Suprapubic skin (tissue), 4 donors: ENCODE results near the gene NHLH1.

ENCODE experiments used
- EP300 ChIP-seq: sonication (generic); formaldehyde crosslinking; IDR thresholded peaks from one replicate; pipeline ENCODE4 v1.6.1; 2017; ENCODE audit warnings: antibody characterized with exemption
- POLR2A ChIP-seq, 2 donors: fragments of 450-650 bp; IDR thresholded peaks; one replicate each; pipeline ENCODE4 v1.6.1; 2017; ENCODE audit warnings: antibody characterized with exemption in 2 of 2, mild to moderate bottlenecking in 2 of 2, moderate library complexity in 2 of 2
- POLR2AphosphoS5 ChIP-seq, 3 donors: sonication (generic); formaldehyde crosslinking; IDR thresholded peaks; one replicate each; pipeline ENCODE4 v1.6.1; 2017; ENCODE audit warnings: antibody characterized with exemption in 3 of 3
- TF ChIP-seq, protein P1 (sequence below), 2 donors: fragments of 200-600 bp in 1 of 2; fragments of 450-650 bp in 1 of 2; sonication (generic) in 1 of 2; IDR thresholded peaks; one replicate each; pipeline ENCODE4 v1.5.1; 2016 to 2019; ENCODE audit warnings: antibody characterized with exemption in 2 of 2, mild to moderate bottlenecking in 1 of 2, moderate library complexity in 1 of 2

DNA sequence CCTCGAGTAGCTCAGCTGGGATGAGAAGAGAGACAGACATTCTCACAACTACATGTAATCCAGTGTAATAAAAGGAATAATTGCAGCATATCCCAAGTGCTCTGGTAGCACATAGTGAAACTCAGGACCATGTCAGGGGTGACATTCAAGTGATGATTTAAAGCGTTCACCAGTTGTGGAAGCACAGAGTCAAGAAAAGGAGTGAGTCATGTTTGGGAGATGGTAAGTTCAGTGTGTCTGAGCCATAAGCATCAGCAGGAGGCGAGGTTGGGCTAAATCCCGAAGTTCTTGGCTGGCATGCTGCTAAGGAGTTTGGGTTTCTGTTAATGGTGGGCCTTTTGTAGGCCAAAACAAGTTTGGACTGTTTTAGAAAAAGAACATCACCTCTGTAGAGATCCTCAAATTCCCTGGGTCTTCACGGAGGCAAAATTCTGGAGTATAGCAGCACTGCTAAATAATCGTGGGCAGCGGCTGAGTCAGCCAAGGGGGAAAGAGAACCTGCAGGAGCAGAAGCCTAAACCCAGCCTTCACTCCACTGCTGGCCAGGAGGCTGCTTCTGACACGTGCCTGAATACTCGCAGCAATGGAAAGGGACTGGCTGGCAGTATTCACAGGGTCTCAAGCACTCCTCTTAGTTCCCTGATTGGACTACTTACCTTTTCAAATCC is 7.2 kb upstream of the NHLH1 start:
- TF ChIP-seq, protein P1, sequence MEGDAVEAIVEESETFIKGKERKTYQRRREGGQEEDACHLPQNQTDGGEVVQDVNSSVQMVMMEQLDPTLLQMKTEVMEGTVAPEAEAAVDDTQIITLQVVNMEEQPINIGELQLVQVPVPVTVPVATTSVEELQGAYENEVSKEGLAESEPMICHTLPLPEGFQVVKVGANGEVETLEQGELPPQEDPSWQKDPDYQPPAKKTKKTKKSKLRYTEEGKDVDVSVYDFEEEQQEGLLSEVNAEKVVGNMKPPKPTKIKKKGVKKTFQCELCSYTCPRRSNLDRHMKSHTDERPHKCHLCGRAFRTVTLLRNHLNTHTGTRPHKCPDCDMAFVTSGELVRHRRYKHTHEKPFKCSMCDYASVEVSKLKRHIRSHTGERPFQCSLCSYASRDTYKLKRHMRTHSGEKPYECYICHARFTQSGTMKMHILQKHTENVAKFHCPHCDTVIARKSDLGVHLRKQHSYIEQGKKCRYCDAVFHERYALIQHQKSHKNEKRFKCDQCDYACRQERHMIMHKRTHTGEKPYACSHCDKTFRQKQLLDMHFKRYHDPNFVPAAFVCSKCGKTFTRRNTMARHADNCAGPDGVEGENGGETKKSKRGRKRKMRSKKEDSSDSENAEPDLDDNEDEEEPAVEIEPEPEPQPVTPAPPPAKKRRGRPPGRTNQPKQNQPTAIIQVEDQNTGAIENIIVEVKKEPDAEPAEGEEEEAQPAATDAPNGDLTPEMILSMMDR (IDR thresholded peaks at IDR 0.05) = no peak
- TF ChIP-seq POLR2A (IDR thresholded peaks at IDR 0.05) (no peak), POLR2AphosphoS5 (IDR thresholded peaks at IDR 0.05) (no peak), EP300 (no peak)
